KMS-11 (cell line): ENCODE measurements around the gene TPRA1.

ENCODE experiments used
- H2AFZ ChIP-seq: fragments of 200-600 bp; sonication (generic); 2 replicates; pipeline ENCODE4 v1.6.1; 2016; ENCODE audit warnings: antibody characterized with exemption, mixed run types, low read depth
- H3K27ac ChIP-seq: fragments of 200-600 bp; sonication (generic); 2 replicates; pipeline ENCODE4 v1.6.1; 2016; ENCODE audit warnings: mild to moderate bottlenecking, mixed run types
- H3K27me3 ChIP-seq: fragments of 200-600 bp; sonication (generic); 2 replicates; pipeline ENCODE4 v1.6.1; 2017; ENCODE audit warnings: mild to moderate bottlenecking, low read depth, mixed run types, moderate library complexity; ENCODE audit not compliant: insufficient read depth
- H3K36me3 ChIP-seq: fragments of 200-600 bp; sonication (generic); 2 replicates; pipeline ENCODE4 v1.6.1; 2017; ENCODE audit warnings: mild to moderate bottlenecking, mixed run types; ENCODE audit not compliant: insufficient read depth
- H3K4me1 ChIP-seq: fragments of 200-600 bp; sonication (generic); 2 replicates; pipeline ENCODE4 v1.6.1; 2016; ENCODE audit warnings: mild to moderate bottlenecking, low read depth, mixed run types; ENCODE audit not compliant: poor library complexity, severe bottlenecking
- H3K4me2 ChIP-seq: fragments of 200-600 bp; sonication (generic); 2 replicates; pipeline ENCODE4 v1.7.0; 2016; ENCODE audit warnings: mild to moderate bottlenecking, mixed run types
- H3K4me3 ChIP-seq: fragments of 200-600 bp; sonication (generic); IDR thresholded peaks from 2 replicates; pipeline ENCODE4 v1.6.1; 2017; ENCODE audit warnings: low read depth, low read length, mixed read lengths; ENCODE audit not compliant: insufficient read depth
- H3K79me2 ChIP-seq: fragments of 200-600 bp; sonication (generic); 2 replicates; pipeline ENCODE4 v1.6.1; 2016; ENCODE audit warnings: low read depth, mixed run types; ENCODE audit not compliant: insufficient read depth
- H3K9ac ChIP-seq: fragments of 200-600 bp; sonication (generic); 2 replicates; pipeline ENCODE4 v1.6.1; 2016; ENCODE audit warnings: mild to moderate bottlenecking, mixed run types
- H4K20me1 ChIP-seq: fragments of 200-600 bp; sonication (generic); 2 replicates; pipeline ENCODE4 v1.6.1; 2016; ENCODE audit warnings: mild to moderate bottlenecking, mixed run types; ENCODE audit not compliant: insufficient read depth
- TF ChIP-seq, protein P1 (sequence below): fragments of 200-600 bp; sonication (generic); conservative IDR thresholded peaks from 2 replicates; pipeline ENCODE4 v1.6.1; 2017; ENCODE audit warnings: low read depth, mild to moderate bottlenecking, antibody characterized with exemption, low read length, moderate library complexity, mixed read lengths

TPRA1 gene

DNA sequence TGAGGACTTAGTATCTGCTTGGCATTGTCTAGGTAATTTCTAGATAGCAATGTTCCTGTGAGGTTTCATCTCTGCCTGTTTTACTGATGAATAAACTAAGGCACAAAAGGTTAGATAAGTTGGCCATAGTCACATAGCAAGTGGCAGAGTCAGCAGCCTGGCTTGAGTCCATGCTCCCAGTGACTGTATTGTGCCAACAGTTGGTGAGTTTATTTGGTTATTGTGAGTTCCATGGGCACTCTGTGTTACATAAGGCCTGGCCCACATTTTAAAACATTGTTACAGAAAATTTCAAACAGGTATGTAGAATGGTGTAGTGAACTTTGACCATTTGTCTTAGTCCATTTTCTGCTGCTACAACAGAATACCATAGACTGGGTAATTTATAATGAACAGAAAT is 22.9 kb upstream of the TPRA1 start:
- H4K20me1 ChIP-seq: no peaks in the 10 kb centered on the region

DNA sequence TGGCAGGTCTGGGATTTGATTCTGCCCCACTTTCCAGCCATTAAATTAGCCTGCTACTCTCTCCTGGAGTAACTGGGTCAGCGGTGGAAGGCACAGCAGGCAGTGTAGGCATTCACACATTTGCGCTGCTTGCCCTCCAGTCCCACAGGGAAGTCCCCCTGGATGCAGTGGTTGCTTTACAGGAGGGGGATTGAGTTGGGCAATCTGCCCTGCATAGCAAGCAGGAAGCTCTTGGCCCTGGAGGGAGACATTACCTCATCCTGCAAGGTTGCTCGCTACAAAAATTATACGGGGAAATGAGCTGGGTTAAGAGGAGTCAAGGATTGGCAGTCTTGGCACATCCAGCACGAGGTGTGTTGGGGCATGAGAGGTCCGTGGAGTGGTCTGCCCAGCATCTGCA is 22.4 kb upstream of the TPRA1 start:
- H3K27me3 ChIP-seq: no peaks in the 10 kb centered on the region
- peaks cover 10% of the 10 kb centered on the region; the same call in 1 of the 2 replicates for H3K36me3 ChIP-seq
- H3K9ac ChIP-seq: no peak overlapping the region
- no peak overlapping the region for H3K4me2 ChIP-seq
- H4K20me1 ChIP-seq: no peaks in the 10 kb centered on the region
- H3K4me1 ChIP-seq: no peaks in the 10 kb centered on the region
- H2AFZ ChIP-seq: no peak overlapping the region
- no peak overlapping the region for H3K27ac ChIP-seq
- no peak overlapping the region for H3K4me3 ChIP-seq
- no peaks in the 10 kb centered on the region for H3K79me2 ChIP-seq
- TF ChIP-seq, protein P1, sequence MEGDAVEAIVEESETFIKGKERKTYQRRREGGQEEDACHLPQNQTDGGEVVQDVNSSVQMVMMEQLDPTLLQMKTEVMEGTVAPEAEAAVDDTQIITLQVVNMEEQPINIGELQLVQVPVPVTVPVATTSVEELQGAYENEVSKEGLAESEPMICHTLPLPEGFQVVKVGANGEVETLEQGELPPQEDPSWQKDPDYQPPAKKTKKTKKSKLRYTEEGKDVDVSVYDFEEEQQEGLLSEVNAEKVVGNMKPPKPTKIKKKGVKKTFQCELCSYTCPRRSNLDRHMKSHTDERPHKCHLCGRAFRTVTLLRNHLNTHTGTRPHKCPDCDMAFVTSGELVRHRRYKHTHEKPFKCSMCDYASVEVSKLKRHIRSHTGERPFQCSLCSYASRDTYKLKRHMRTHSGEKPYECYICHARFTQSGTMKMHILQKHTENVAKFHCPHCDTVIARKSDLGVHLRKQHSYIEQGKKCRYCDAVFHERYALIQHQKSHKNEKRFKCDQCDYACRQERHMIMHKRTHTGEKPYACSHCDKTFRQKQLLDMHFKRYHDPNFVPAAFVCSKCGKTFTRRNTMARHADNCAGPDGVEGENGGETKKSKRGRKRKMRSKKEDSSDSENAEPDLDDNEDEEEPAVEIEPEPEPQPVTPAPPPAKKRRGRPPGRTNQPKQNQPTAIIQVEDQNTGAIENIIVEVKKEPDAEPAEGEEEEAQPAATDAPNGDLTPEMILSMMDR: no peak

More for the DNA sequence above, 22.9 kb upstream of the TPRA1 start:
- Histone ChIP-seq H3K27ac (no peak overlapping the region), H3K9ac (no peak overlapping the region), H3K4me2 (no peak overlapping the region), H3K79me2 (no peaks in the 10 kb centered on the region), H3K4me1 (no peaks in the 10 kb centered on the region), H2AFZ (no peak overlapping the region), H3K36me3 (peaks cover 10% of the 10 kb centered on the region; the same call in 1 of the 2 replicates), H3K4me3 (no peak overlapping the region), H3K27me3 (no peaks in the 10 kb centered on the region)
- TF ChIP-seq, protein P1: no peak

DNA sequence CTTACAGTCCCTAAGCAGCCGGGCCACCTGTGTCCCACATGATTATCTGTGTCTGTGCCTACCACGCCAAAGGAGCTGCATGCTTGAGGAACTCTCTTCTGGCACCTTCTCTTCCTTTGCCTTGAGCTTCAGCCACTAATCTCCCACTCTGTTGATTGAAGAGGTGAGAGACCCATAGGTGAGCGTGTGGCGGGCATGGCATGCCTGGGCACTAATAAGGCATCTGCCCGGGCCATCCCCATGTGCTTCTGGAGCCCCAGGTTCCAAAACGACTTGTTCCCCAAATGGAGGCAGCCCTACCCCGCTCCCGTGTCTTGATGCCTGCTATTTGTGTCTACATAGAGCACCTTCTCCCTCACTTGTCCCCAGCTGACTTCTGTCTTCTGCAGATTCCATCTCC is 20.7 kb upstream of the TPRA1 start:
- no peaks in the 10 kb centered on the region for H3K4me1 ChIP-seq
- H3K79me2 ChIP-seq: no peaks in the 10 kb centered on the region
- no peak overlapping the region for H3K9ac ChIP-seq
- no peak overlapping the region for H2AFZ ChIP-seq
- no peak overlapping the region for H3K27ac ChIP-seq
- peaks cover 15% of the 10 kb centered on the region; the same call in 1 of the 2 replicates for H3K36me3 ChIP-seq
- TF ChIP-seq, protein P1: no peak
- no peaks in the 10 kb centered on the region for H3K27me3 ChIP-seq
- no peak overlapping the region for H3K4me3 ChIP-seq
- no peak overlapping the region for H3K4me2 ChIP-seq
- no peaks in the 10 kb centered on the region for H4K20me1 ChIP-seq

DNA sequence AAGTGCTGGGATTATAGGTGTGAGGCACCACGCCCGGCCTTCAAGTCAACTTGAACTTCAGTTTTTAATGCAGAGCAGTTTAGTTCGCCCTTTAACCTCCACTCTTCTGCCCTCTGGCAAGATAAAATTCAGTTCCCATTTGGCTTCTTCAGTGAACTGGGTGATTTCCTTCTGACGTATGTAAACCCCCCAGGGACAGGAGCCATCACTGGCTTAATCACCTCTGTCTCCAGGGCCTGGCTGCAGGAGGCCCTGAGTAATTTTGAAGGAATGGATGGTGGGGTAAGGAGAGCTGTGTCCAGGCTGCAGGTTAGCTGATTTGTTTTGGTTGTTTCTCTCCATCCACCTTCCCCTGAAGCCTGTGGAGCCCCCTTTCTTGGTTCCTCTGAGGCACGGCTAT is 19.6 kb upstream of the TPRA1 start:
- no peak overlapping the region for H3K9ac ChIP-seq
- no peak overlapping the region for H3K4me2 ChIP-seq
- peaks cover 12% of the 10 kb centered on the region; the same call in 1 of the 2 replicates for H3K36me3 ChIP-seq
- no peaks in the 10 kb centered on the region for H4K20me1 ChIP-seq
- no peak overlapping the region for H3K4me3 ChIP-seq
- H3K79me2 ChIP-seq: no peaks in the 10 kb centered on the region
- no peaks in the 10 kb centered on the region for H3K27me3 ChIP-seq
- TF ChIP-seq, protein P1: no peak
- H2AFZ ChIP-seq: no peak overlapping the region
- no peaks in the 10 kb centered on the region for H3K4me1 ChIP-seq
- H3K27ac ChIP-seq: no peak overlapping the region
